ENCODE results near the gene RAMP3.

- TF ChIP-seq, protein P1, sequence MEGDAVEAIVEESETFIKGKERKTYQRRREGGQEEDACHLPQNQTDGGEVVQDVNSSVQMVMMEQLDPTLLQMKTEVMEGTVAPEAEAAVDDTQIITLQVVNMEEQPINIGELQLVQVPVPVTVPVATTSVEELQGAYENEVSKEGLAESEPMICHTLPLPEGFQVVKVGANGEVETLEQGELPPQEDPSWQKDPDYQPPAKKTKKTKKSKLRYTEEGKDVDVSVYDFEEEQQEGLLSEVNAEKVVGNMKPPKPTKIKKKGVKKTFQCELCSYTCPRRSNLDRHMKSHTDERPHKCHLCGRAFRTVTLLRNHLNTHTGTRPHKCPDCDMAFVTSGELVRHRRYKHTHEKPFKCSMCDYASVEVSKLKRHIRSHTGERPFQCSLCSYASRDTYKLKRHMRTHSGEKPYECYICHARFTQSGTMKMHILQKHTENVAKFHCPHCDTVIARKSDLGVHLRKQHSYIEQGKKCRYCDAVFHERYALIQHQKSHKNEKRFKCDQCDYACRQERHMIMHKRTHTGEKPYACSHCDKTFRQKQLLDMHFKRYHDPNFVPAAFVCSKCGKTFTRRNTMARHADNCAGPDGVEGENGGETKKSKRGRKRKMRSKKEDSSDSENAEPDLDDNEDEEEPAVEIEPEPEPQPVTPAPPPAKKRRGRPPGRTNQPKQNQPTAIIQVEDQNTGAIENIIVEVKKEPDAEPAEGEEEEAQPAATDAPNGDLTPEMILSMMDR (conservative IDR thresholded peaks at IDR 0.05; ENCODE audit: low read length): no peak
- no peak for TF ChIP-seq EZH2phosphoT487 (IDR thresholded peaks at IDR 0.05; ENCODE audit: borderline replicate concordance)
Measured at GRCh38 chr7:45173596-45174327, 16.2 kb downstream of the RAMP3 start.

All from Loucy (cell line).